Natural killer cell (primary cell): ENCODE data around the gene FLYWCH1. TPM values are rescaled to one million over a fixed set of nuclear protein-coding genes. Genes with fewer than 3 reads are reported as not detected.
A peak's percentile ranks its signal among the peaks of the same experiment; 100 is the strongest.

Experiments used
- ATAC-seq, 3 donors: fragments of 150-1000 bp in 2 of 3; fragments of 200-7000 bp in 1 of 3; cut with Tn5 transposase; 1 replicate in 1 of 3; 2 replicates in 2 of 3; pipeline ENCODE4 v1.10.0; 2021; ENCODE audit warnings: mild to moderate bottlenecking in 2 of 3, moderate library complexity in 2 of 3
- DNase-seq, 2 donors: peaks; one replicate each; pipeline versions ENCODE4 v3.0.0 to v3.0.0-alpha.2; 2013 to 2021; ENCODE audit warnings: mixed read lengths in 1 of 2
- H3K27ac ChIP-seq: one replicate; pipeline ENCODE4 v1.5.1; 2013; ENCODE audit warnings: mild to moderate bottlenecking, low read length
- H3K27me3 ChIP-seq: one replicate; pipeline ENCODE4 v1.6.1; 2013; ENCODE audit warnings: low read length; ENCODE audit not compliant: control insufficient read depth, insufficient read depth
- H3K36me3 ChIP-seq: one replicate; pipeline ENCODE4 v1.6.1; 2013; ENCODE audit warnings: low read length; ENCODE audit not compliant: control insufficient read depth, insufficient read depth
- H3K4me1 ChIP-seq: one replicate; pipeline ENCODE4 v1.6.1; 2013; ENCODE audit warnings: low read length; ENCODE audit not compliant: control insufficient read depth, insufficient read depth
- H3K4me3 ChIP-seq: one replicate; pipeline ENCODE4 v1.5.1; 2013; ENCODE audit warnings: low read length
- H3K9me3 ChIP-seq: one replicate; pipeline ENCODE4 v1.6.1; 2013; ENCODE audit warnings: low read length; ENCODE audit not compliant: control insufficient read depth, insufficient read depth
- H3K27ac Mint-ChIP-seq, 2 donors: one replicate each; pipeline ENCODE4 v1.8.0; 2022; ENCODE audit warnings: mild to moderate bottlenecking in 2 of 2, mixed read lengths in 2 of 2, moderate library complexity in 1 of 2
- H3K27me3 Mint-ChIP-seq, 2 donors: one replicate each; pipeline ENCODE4 v1.8.0; 2022; ENCODE audit warnings: low read depth in 2 of 2, mixed read lengths in 2 of 2
- H3K36me3 Mint-ChIP-seq: one replicate; pipeline ENCODE4 v1.8.0; 2022; ENCODE audit warnings: mixed read lengths
- H3K4me1 Mint-ChIP-seq, 2 donors: one replicate each; pipeline ENCODE4 v1.8.0; 2022; ENCODE audit warnings: mixed read lengths in 2 of 2
- H3K4me3 Mint-ChIP-seq: one replicate; pipeline ENCODE4 v1.8.0; 2022; ENCODE audit warnings: mild to moderate bottlenecking, moderate library complexity, mixed read lengths
- H3K9me3 Mint-ChIP-seq, 2 donors: one replicate each; pipeline ENCODE4 v1.8.0; 2022; ENCODE audit warnings: mixed read lengths in 2 of 2
- WGBS: methylation state at CpG from one replicate; pipeline ENCODE4 v1.1.7; 2013; ENCODE audit warnings: missing lambda C conversion rate; ENCODE audit not compliant: insufficient coverage; 5-methylcytosine and 5-hydroxymethylcytosine counted together
- intact Hi-C: fragments of 100-400 bp; cut with micrococcal nuclease; formaldehyde crosslinking; loops from one replicate; pipeline ENCODE4 v1.14.2; 2022
- total RNA-seq, 4 donors: library from RNA; stranded (reverse); fragments of 120-200 nt in 1 of 4; gene quantifications; one replicate each; pipeline versions ENCODE4 v1.2.3 to v1.2.4, GENCODE V29; 2013 to 2022
- TF ChIP-seq, protein P1 (sequence below): fragments of 200-600 bp; IDR thresholded peaks from one replicate; pipeline ENCODE4 v1.8.0; 2022; ENCODE audit warnings: antibody characterized with exemption

FLYWCH1 gene
- total RNA-seq, 3 donors from 2014 or later (not counting 1 experiment from before 2014, with no cell fraction given), result 85.1 to 148 (median 130) TPM

DNA sequence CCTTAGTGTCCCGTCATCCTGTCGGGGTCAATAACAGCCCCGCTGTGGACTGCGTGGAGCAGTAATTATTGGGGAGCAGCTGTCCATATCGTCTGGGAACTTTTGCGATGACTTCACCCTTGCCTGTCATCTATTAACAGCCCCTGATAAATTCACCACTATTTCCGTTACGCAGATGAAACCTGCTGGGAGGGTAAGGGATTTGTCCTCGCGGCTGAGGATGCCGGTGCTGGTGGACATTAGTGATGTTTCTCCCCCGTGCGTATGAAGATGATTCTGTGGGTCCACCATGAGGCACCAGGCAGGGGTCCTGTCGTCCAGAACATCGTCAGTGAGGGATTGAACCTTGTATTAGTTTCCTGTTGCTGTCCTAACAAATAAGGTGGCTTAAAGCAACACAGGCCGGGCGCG is 27.7 kb upstream of the FLYWCH1 start:
- Histone ChIP-seq H3K9me3 (no peaks in the 10 kb centered on the region), H3K4me3 (no peak overlapping the region), H3K27me3 (no peaks in the 10 kb centered on the region), H3K4me1 (peaks cover 15% of the 10 kb centered on the region), H3K27ac (no peak overlapping the region), H3K36me3 (no peaks in the 10 kb centered on the region)
- DNase-seq (no peak), ATAC-seq (no peak)
- no peaks in the 10 kb centered on the region for H3K9me3 Mint-ChIP-seq
- 84% methylated on average over 16 of the region's 18 CpGs for WGBS
- peak overlapping the region; percentile 81 for H3K4me3 Mint-ChIP-seq
- TF ChIP-seq, protein P1, sequence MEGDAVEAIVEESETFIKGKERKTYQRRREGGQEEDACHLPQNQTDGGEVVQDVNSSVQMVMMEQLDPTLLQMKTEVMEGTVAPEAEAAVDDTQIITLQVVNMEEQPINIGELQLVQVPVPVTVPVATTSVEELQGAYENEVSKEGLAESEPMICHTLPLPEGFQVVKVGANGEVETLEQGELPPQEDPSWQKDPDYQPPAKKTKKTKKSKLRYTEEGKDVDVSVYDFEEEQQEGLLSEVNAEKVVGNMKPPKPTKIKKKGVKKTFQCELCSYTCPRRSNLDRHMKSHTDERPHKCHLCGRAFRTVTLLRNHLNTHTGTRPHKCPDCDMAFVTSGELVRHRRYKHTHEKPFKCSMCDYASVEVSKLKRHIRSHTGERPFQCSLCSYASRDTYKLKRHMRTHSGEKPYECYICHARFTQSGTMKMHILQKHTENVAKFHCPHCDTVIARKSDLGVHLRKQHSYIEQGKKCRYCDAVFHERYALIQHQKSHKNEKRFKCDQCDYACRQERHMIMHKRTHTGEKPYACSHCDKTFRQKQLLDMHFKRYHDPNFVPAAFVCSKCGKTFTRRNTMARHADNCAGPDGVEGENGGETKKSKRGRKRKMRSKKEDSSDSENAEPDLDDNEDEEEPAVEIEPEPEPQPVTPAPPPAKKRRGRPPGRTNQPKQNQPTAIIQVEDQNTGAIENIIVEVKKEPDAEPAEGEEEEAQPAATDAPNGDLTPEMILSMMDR, result no peak
- H3K27me3 Mint-ChIP-seq, result no peaks in the 10 kb centered on the region
- intact Hi-C loops, result loop anchor here (5.0 kb wide), 1 partner anchor 42 kb away; no protein-coding TSS in a partner anchor
- peak overlapping the region; percentile 94 to 96 for H3K27ac Mint-ChIP-seq
- peaks cover 7 to 18% of the 10 kb centered on the region in 2 donors for H3K4me1 Mint-ChIP-seq
- no peaks in the 10 kb centered on the region for H3K36me3 Mint-ChIP-seq

DNA sequence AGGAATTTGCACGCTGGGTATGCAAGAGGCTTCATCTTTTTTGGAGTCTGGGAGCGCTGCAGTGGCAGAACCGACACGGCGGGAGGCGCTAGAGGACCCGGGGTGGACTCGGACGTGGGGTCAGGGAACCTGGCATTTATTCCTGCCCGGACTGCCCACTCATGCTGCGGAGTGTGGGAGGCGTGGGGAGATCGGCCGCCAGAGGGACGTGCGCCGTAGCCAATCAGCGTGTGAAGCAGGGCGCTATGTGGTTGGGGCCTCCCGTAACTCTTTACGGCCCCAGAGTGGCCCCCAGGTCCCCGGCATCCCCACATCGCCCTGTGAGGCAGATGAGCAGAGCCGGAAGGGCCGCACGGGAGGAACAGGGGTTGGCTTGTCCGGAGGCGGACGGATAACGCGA is 17.5 kb upstream of the FLYWCH1 start:
- no peaks in the 10 kb centered on the region for H3K9me3 Mint-ChIP-seq
- DNase-seq, result no peak
- Histone ChIP-seq H3K36me3 (peaks cover 3% of the 10 kb centered on the region), H3K4me1 (no peaks in the 10 kb centered on the region), H3K27ac (no peak overlapping the region), H3K9me3 (no peaks in the 10 kb centered on the region), H3K4me3 (no peak overlapping the region), H3K27me3 (no peaks in the 10 kb centered on the region)
- H3K4me3 Mint-ChIP-seq, result no peak overlapping the region
- no peaks in the 10 kb centered on the region for H3K4me1 Mint-ChIP-seq
- intact Hi-C loops, result no loop called here
- H3K27me3 Mint-ChIP-seq, result no peaks in the 10 kb centered on the region
- ATAC-seq, result no peak
- TF ChIP-seq, protein P1, result no peak
- H3K36me3 Mint-ChIP-seq, result no peaks in the 10 kb centered on the region
- WGBS, result 94% methylated on average over 31 of the region's 31 CpGs
- H3K27ac Mint-ChIP-seq, result no peak overlapping the region

DNA sequence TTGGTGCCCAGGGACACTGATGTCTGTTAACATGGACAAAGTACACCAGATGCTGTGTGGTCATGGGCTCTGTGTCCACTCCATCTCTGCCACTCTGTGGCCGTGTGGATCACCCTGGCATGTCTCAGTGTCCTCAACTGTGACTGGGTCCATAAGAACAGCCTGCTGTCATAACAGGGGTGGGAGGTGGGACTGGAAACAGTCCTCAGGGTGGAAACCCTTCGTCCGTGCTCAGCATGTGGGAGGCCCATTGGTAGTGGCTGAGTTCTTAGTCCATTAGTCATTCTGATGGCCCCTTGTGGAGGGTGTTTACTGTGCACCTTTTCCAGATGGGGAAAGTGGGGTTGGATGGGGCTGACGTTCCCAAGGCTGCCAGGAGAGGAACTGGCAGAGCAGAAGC is 15.9 kb upstream of the FLYWCH1 start:
- H3K36me3 ChIP-seq, result peaks cover 3% of the 10 kb centered on the region

More for the DNA sequence above, 15.9 kb upstream of the FLYWCH1 start:
- intact Hi-C loops, result no loop called here
- Mint-ChIP-seq H3K36me3 (no peaks in the 10 kb centered on the region), H3K27ac (no peak overlapping the region), H3K27me3 (no peaks in the 10 kb centered on the region), H3K4me1 (no peaks in the 10 kb centered on the region), H3K9me3 (no peaks in the 10 kb centered on the region), H3K4me3 (no peak overlapping the region)
- no peak overlapping the region for H3K27ac ChIP-seq
- ATAC-seq (no peak), DNase-seq (no peak)
- no peaks in the 10 kb centered on the region for H3K27me3 ChIP-seq
- H3K9me3 ChIP-seq, result no peaks in the 10 kb centered on the region
- 95% methylated on average over 4 of the region's 4 CpGs for WGBS
- no peaks in the 10 kb centered on the region for H3K4me1 ChIP-seq
- H3K4me3 ChIP-seq, result no peak overlapping the region
- TF ChIP-seq, protein P1, result no peak
